GM12878 (cell line): ENCODE measurements around the gene ENSA. TPM values are rescaled to one million over a fixed set of nuclear protein-coding genes. Genes with fewer than 3 reads are reported as not detected.
"Not testable (repeated sequence)": the region's sequence is repeated elsewhere in the genome, so short reads cannot be mapped to it uniquely, and the experiment has no call there.

Source experiments
- ATAC-seq: fragments of 200-7000 bp; cut with Tn5 transposase; 3 replicates; pipeline ENCODE4 v1.9.1; 2020; ENCODE audit warnings: mild to moderate bottlenecking, moderate library complexity
- BruUV-seq: library from RNA; stranded (reverse); fragments of 400-500 nt; replicated peaks from 2 replicates; lab custom pipeline; 2021; lab: Mats Ljungman, UMichigan
- CTCF ChIA-PET: fragments of 300-600 bp; sonication (Branson Sonifier 250); formaldehyde crosslinking; extraction: SDS; loops from one replicate; lab custom pipeline; 2021; ENCODE audit warnings: inconsistent platforms; lab: Yijun Ruan, JAX
- POLR2A ChIA-PET: fragments of 350-600 bp; formaldehyde crosslinking; extraction: SDS; loops from one replicate; lab custom pipeline; 2021; ENCODE audit warnings: inconsistent platforms; lab: Charles Lee
- RAD21 ChIA-PET: fragments of 300-600 bp; sonication (Branson Sonifier 250); formaldehyde crosslinking; loops from one replicate; lab custom pipeline; 2023; ENCODE audit warnings: antibody characterized with exemption; ENCODE audit not compliant: unreplicated experiment; lab: Charles Lee
- SMC1A ChIA-PET: fragments of 300-600 bp; sonication (Branson Sonifier 250); formaldehyde crosslinking; loops from one replicate; lab custom pipeline; 2023; ENCODE audit not compliant: unreplicated experiment, uncharacterized antibody; lab: Charles Lee
- DNase-seq: peaks from one replicate; pipeline ENCODE4 v3.0.0-alpha.2; 2011; ENCODE audit warnings: low read depth, low spot score
- FAIRE-seq: peaks from 3 replicates; lab custom pipeline; 2011; peaks lifted over from hg19 to GRCh38; lab: Jason Lieb, UNC
- H2AFZ ChIP-seq: 2 replicates; pipeline ENCODE4 v1.6.0; 2011; ENCODE audit warnings: low read depth, low read length, control low read depth; ENCODE audit not compliant: control insufficient read depth
- H3K27ac ChIP-seq: 2 replicates; pipeline ENCODE4 v1.5.1; 2011; ENCODE audit warnings: control low read depth; ENCODE audit not compliant: control insufficient read depth, insufficient read depth
- H3K27me3 ChIP-seq, 2 experiments: replicated peaks in 1 of 2; 2 replicates each; pipeline versions ENCODE4 v1.6.0 to v1.6.1; 2011; ENCODE audit warnings: low read length in 1 of 2; ENCODE audit not compliant: control insufficient read depth in 2 of 2, insufficient read depth in 2 of 2
- H3K36me3 ChIP-seq, 2 experiments: 2 replicates each; pipeline ENCODE4 v1.5.1; 2011; ENCODE audit warnings: low read length in 1 of 2; ENCODE audit not compliant: control insufficient read depth in 2 of 2, insufficient read depth in 2 of 2
- H3K4me1 ChIP-seq: 2 replicates; pipeline ENCODE4 v1.6.1; 2011; ENCODE audit warnings: mild to moderate bottlenecking, low read length, moderate library complexity, mixed read lengths; ENCODE audit not compliant: control insufficient read depth, insufficient read depth
- H3K4me2 ChIP-seq: 2 replicates; pipeline ENCODE4 v1.6.0; 2011; ENCODE audit warnings: control low read depth; ENCODE audit not compliant: control insufficient read depth, insufficient read depth
- H3K4me3 ChIP-seq: fragments of 200-600 bp; sonication (generic); 2 replicates; pipeline ENCODE4 v1.5.1; 2016
- H3K79me2 ChIP-seq: 2 replicates; pipeline ENCODE4 v1.6.0; 2011; ENCODE audit warnings: low read length; ENCODE audit not compliant: control insufficient read depth, insufficient read depth
- H3K9ac ChIP-seq: 2 replicates; pipeline ENCODE4 v1.8.0; 2011; ENCODE audit warnings: low read length, control low read depth, mixed read lengths; ENCODE audit not compliant: control insufficient read depth, insufficient read depth
- H3K9me3 ChIP-seq: replicated peaks from 3 replicates; pipeline ENCODE4 v1.5.1; 2011; ENCODE audit warnings: mild to moderate bottlenecking, low read length; ENCODE audit not compliant: control insufficient read depth, insufficient read depth
- H4K20me1 ChIP-seq: 2 replicates; pipeline ENCODE4 v1.6.0; 2011; ENCODE audit not compliant: control insufficient read depth, insufficient read depth
- CBX3 ChIP-seq: fragments of 200-600 bp; sonication (generic); IDR thresholded peaks from 2 replicates; pipeline ENCODE4 v1.6.1; 2016; ENCODE audit warnings: low read depth, borderline replicate concordance
- CREB1 ChIP-seq: IDR thresholded peaks from 2 replicates; pipeline ENCODE4 v1.6.1; 2012; ENCODE audit warnings: low read depth, mild to moderate bottlenecking, inconsistent platforms
- FOXK2 ChIP-seq: fragments of 450-650 bp; IDR thresholded peaks from 2 replicates; pipeline ENCODE4 v1.6.1; 2017; ENCODE audit warnings: mild to moderate bottlenecking, moderate library complexity
- HDAC6 ChIP-seq: fragments of 200-600 bp; sonication (generic); IDR thresholded peaks from one replicate; pipeline ENCODE4 v1.8.0; 2017; ENCODE audit warnings: antibody characterized with exemption; ENCODE audit not compliant: unreplicated experiment
- HDGF ChIP-seq: fragments of 450-650 bp; IDR thresholded peaks from 2 replicates; pipeline ENCODE4 v1.6.1; 2016; ENCODE audit warnings: antibody characterized with exemption
- MYB ChIP-seq: fragments of 150-350 bp; IDR thresholded peaks from 2 replicates; pipeline ENCODE4 v1.6.1; 2014; ENCODE audit warnings: mild to moderate bottlenecking, low read depth, low read length, borderline replicate concordance
- NFYB ChIP-seq: IDR thresholded peaks from 2 replicates; pipeline ENCODE4 v1.6.1; 2011; ENCODE audit warnings: low read depth, mild to moderate bottlenecking, low read length, improper control_type of control experiment, moderate library complexity; ENCODE audit not compliant: insufficient read depth
- WGBS: methylation state at CpG from one replicate; pipeline ENCODE4 v1.1.6; 2016; ENCODE audit warnings: low lambda C conversion rate; ENCODE audit not compliant: insufficient replicate concordance, insufficient coverage; ENCODE audit errors: missing lambda C conversion rate; 5-methylcytosine and 5-hydroxymethylcytosine counted together
- in situ Hi-C: fragments of 300-500 bp; cut with MboI; formaldehyde crosslinking; loops from 9 replicates; pipeline ENCODE4 v1.14.3; 2018; ENCODE audit warnings: mixed read lengths
- intact Hi-C: fragments of 100-400 bp; cut with micrococcal nuclease; formaldehyde crosslinking; loops from one replicate; pipeline ENCODE4 v1.14.2; 2022; ENCODE audit not compliant: unreplicated experiment
- polyA plus RNA-seq, 11 experiments: library from polyadenylated mRNA; depleted of rRNA in 4 of 11; unstranded in 6 of 11; stranded (reverse) in 5 of 11; fragments of >200 nt; fragmentation: Nextera tagmentation in 4 of 11; fragmentation: Illumina TruSeq in 1 of 11; extraction: Ambion mirVana in 4 of 11; extraction: Trizol in 1 of 11; gene quantifications; 1 replicate in 1 of 11; 2 replicates in 10 of 11; pipeline versions ENCODE4 v1.2.1 to v1.2.3, GENCODE V29; 2011 to 2016; ENCODE audit warnings: inconsistent platforms in 2 of 11, missing spikeins in 2 of 11, low read depth in 1 of 11
- total RNA-seq, 4 experiments: library from RNA; depleted of rRNA in 3 of 4; stranded (reverse); fragments of >200 nt in 3 of 4; fragmentation: Illumina TruSeq in 1 of 4; extraction: Trizol in 1 of 4; gene quantifications; 2 replicates each; pipeline versions ENCODE4 v1.2.1 to v1.2.3, GENCODE V29; 2013 to 2021
- TF ChIP-seq, protein P1 (sequence below): fragments of 450-650 bp; conservative IDR thresholded peaks from 2 replicates; pipeline ENCODE4 v1.6.1; 2017; ENCODE audit warnings: mild to moderate bottlenecking, moderate library complexity

ENSA gene
- total and polyA plus RNA-seq, 10 of the 15 experiments (the other 5 are each of a cell fraction or from before 2014, with no cell fraction given) = 56.1 to 605 (median 143) TPM

GRCh38 chr1:150574260-150575071 lies 54.9 kb downstream of the ENSA start (continued):
- TF ChIP-seq FOXK2 (no peak), MYB (no peak), NFYB (no peak), HDAC6 (no peak), CREB1 (no peak), CBX3 (no peak), HDGF (peak; percentile 52; the same call in 1 of the 2 replicates)
- TF ChIP-seq, protein P1, sequence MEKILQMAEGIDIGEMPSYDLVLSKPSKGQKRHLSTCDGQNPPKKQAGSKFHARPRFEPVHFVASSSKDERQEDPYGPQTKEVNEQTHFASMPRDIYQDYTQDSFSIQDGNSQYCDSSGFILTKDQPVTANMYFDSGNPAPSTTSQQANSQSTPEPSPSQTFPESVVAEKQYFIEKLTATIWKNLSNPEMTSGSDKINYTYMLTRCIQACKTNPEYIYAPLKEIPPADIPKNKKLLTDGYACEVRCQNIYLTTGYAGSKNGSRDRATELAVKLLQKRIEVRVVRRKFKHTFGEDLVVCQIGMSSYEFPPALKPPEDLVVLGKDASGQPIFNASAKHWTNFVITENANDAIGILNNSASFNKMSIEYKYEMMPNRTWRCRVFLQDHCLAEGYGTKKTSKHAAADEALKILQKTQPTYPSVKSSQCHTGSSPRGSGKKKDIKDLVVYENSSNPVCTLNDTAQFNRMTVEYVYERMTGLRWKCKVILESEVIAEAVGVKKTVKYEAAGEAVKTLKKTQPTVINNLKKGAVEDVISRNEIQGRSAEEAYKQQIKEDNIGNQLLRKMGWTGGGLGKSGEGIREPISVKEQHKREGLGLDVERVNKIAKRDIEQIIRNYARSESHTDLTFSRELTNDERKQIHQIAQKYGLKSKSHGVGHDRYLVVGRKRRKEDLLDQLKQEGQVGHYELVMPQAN = no peak
- TF ChIP-seq, all 136 proteins: peak for 5

DNA sequence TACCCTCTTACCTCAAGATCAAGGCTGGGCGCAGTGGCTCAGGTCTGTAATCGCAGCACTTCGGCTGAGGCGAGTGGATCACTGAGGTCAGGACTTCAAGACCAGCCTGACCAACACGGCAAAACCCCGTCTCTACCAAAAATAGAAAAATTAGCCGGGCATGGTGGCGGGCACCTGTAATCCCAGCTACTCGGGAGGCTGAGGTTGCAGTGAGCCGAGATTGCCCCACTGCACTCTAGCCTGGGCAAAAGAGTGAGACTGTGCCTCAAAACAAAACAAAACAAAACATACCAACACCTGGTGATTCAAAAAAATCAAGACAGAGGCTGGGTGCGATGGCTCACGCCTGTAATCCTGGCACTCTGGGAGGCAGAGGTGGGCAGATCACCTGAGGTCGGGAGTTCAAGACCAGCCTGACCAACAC lies 55.8 kb downstream of the ENSA start:
- Histone ChIP-seq H3K79me2 (peaks cover 93% of the 10 kb centered on the region), H4K20me1 (peaks cover 10% of the 10 kb centered on the region), H3K9ac (peak overlapping the region; percentile 93; the same call in 1 of the 2 replicates), H3K4me2 (peak overlapping the region; percentile 90), H3K4me1 (peaks cover 36% of the 10 kb centered on the region), H3K36me3 (peaks cover 9 to 14% of the 10 kb centered on the region in 2 experiments), H3K4me3 (peak overlapping the region; percentile 60), H3K27ac (peak overlapping the region; percentile 65)
- peak; percentile 65; the same call in 1 of the 2 replicates for TF ChIP-seq HDGF
- intact Hi-C loops, H2AFZ ChIP-seq, BruUV-seq, DNase-seq, in situ Hi-C loops, FAIRE-seq, H3K9me3 ChIP-seq, H3K27me3 ChIP-seq: not testable (repeated sequence)
- CTCF ChIA-PET = interaction anchor here (1.2 to 16.3 kb wide), 4 partner anchors 10 to 48 kb away, joined by 4 to 289 read pairs (median 18); no protein-coding TSS in a partner anchor
- POLR2A ChIA-PET = interaction anchor here (0.6 to 10.5 kb wide), 3 partner anchors 8 to 110 kb away, joined by 4 to 324 read pairs (median 6); no protein-coding TSS in a partner anchor
- 2% methylated on average over 13 of the region's 13 CpGs for WGBS
- SMC1A ChIA-PET = interaction anchor here (1.0 to 13.6 kb wide), 6 partner anchors 10 to 56 kb away, joined by 3 to 388 read pairs (median 3); no protein-coding TSS in a partner anchor
- RAD21 ChIA-PET = interaction anchor here (1.0 to 14.4 kb wide), 3 partner anchors 8 to 55 kb away, joined by 4 to 387 read pairs (median 5); partner anchors contain the start of gene ENSA
- peak; percentile 15 for ATAC-seq
